GM12892 (cell line): ENCODE data around the gene ARL4C.
A peak's percentile ranks its signal among the peaks of the same experiment; 100 is the strongest.

Experiments
- DNase-seq: peaks from one replicate; pipeline ENCODE4 v3.0.0; 2011; ENCODE audit not compliant: insufficient read length
- FAIRE-seq: peaks from 2 replicates; lab custom pipeline; 2011; peaks lifted over from hg19 to GRCh38; lab: Jason Lieb, UNC
- POLR2A ChIP-seq: IDR thresholded peaks from 2 replicates; pipeline ENCODE4 v1.6.1; 2011; ENCODE audit warnings: low read depth, low read length, control low read depth
- POLR2AphosphoS5 ChIP-seq: IDR thresholded peaks from 2 replicates; pipeline ENCODE4 v1.6.1; 2011; ENCODE audit warnings: low read depth, low read length, control low read depth
- TAF1 ChIP-seq: IDR thresholded peaks from 2 replicates; pipeline ENCODE4 v1.6.1; 2011; ENCODE audit warnings: low read depth, mild to moderate bottlenecking, control low read depth, low read length, borderline replicate concordance

Gene ARL4C

GRCh38 chr2:234487356-234487755 lies 9.5 kb downstream of the ARL4C start:
- DNase-seq (no peak), FAIRE-seq (no peak)
- TF ChIP-seq POLR2A (no peak), POLR2AphosphoS5 (no peak)

DNA sequence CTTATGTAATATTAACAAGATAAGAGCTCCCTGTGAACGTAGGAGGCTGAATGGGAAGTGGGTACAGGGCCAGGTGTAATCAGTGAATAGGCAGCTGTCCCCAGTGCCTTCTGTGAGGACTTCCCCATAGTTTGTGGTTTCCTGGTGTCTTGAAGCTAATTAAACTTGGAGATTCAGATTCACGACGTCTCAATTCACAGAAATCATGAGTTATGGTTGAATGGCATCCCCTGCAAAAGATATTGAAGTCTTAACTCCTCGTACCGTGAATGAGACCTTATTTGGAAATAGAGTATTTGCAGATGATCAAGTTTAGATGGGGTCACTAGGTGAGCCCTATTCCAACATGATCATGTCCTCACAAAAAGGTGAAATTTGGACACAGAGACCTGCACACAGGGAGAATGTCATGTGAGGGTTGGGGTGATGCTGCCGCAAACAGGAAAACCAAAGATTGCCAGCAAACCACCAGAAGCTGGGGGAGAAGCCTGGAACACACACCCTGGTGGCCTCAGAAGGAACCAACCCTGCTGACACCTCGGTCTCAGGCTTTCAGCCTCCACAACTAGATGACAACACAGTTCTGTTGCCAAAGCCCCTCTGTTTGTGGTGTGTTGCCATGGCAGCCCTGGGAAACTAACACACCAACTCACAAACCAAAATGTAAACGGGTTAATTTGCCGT lies 13.2 kb downstream of the ARL4C start:
- FAIRE-seq (peak; percentile 79), DNase-seq (no peak)
- TF ChIP-seq TAF1 = no peak

DNA sequence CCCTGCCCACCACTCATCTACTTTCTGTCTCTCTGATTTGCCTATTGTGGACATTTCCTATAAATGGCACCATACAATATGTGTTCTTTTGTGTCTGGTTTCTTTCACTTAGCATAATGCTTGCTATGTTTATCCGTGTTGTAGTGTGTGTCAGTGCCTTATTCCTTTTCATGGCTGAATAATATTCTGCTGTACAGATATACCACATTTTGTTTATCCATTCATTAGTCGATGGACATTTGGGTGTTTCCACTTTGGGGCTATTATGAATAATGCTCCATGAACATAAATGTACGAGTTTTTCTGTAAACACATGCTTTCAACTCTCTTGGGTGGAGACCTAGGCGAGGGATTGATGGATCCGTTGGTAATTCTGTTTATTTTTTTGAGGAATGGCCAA lies 15.6 kb downstream of the ARL4C start:
- FAIRE-seq = no peak
- DNase-seq = no peak
- no peak for TF ChIP-seq POLR2A

DNA sequence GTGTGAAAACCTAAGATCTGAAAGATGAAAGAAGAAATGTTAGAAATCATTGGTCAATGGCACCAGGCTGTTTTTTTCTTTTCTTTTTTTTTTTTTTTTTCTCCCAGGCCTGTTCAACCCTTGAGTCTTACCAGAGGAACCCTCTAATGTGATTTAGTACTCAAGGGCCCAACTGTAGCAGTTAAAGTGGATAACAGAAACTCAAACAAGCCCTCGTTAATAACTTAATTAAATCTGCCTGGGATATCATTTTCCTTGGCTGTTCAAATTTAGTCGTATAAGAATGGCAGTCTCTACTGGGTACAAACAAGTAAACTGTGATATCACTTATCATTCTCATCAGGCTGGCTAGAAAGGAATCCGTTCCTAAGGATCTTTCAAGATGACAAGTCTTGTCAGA lies 16.5 kb downstream of the ARL4C start:
- DNase-seq = no peak
- no peak for FAIRE-seq
- TF ChIP-seq TAF1 (no peak), POLR2AphosphoS5 (no peak), POLR2A (no peak)

DNA sequence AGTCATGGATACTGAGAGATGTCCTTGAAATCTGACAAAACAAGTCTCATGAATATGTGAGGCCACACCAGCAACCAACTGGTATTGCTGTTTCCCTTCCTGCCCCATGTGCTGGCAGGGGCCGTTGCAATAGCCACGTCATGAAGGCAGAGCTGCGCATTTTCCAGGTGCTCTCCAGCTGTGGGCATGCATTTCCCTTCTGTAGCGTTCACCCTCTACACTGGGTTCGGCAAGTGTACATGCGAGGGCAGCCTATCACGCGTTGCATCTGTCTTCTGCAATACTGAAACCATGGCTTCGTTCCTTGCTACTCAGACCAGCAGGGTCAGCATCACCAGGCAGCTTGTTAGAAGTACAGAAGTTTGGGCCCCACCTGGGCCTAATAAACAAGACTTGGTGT lies 17.4 kb downstream of the ARL4C start:
- FAIRE-seq = no peak
- TF ChIP-seq POLR2A = no peak
- no peak for TF ChIP-seq POLR2AphosphoS5
- no peak for TF ChIP-seq TAF1

GRCh38 chr2:234478121-234478858 lies 18.6 kb downstream of the ARL4C start:
- TF ChIP-seq POLR2AphosphoS5 (no peak), TAF1 (no peak), POLR2A (no peak)
- FAIRE-seq = no peak
- no peak for DNase-seq

More for the DNA sequence above, 17.4 kb downstream of the ARL4C start:
- DNase-seq = no peak

- FAIRE-seq = no peak
- TF ChIP-seq POLR2A (no peak), TAF1 (no peak), POLR2AphosphoS5 (no peak)
These were observed 20.1 kb downstream of the ARL4C start for GRCh38 chr2:234476766-234477165.

DNA sequence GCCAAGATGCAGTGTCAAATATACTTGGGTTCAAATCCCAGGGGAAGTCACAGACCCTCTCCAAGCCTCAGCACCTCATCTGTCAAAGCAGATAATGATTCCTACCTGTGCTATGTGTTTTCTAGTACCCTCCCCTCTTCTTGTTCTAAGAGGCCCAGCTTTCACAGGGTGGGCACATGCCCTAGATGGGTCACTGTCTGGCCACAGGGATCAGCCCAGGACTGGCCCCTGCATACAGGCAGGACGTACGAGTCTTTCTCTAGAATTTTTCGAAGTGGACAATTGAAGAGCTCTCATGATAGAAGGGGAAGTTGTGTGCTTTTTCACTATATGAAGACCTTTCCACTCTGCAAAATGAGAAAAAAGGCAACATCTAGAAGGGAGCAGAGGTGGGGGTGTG lies 22.2 kb downstream of the ARL4C start:
- FAIRE-seq (no peak), DNase-seq (no peak)
- TF ChIP-seq POLR2A = no peak
- no peak for TF ChIP-seq TAF1
- no peak for TF ChIP-seq POLR2AphosphoS5

More at GRCh38 chr2:234476766-234477165, 20.1 kb downstream of the ARL4C start:
- no peak for DNase-seq

DNA sequence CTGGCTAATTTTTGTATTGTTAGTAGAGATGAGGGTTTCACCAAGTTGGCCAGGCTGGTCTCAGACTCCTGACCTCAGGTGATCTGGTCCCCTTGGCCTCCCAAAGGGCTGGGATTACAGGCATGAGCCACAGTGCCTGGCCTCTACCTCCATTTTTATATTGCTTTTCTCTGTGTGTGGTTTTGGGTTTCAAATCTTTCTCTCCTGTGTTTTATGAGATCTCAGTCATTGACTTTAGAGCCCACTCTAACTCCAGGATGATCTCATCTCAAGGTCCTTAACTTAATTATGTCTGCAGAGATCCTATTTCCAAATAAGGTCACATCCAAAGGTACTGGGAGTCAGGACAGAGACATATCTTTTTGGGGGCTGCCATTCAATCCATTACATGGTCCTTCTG lies 24.7 kb downstream of the ARL4C start:
- TF ChIP-seq TAF1 (no peak), POLR2A (no peak), POLR2AphosphoS5 (no peak)
- DNase-seq (no peak), FAIRE-seq (no peak)

DNA sequence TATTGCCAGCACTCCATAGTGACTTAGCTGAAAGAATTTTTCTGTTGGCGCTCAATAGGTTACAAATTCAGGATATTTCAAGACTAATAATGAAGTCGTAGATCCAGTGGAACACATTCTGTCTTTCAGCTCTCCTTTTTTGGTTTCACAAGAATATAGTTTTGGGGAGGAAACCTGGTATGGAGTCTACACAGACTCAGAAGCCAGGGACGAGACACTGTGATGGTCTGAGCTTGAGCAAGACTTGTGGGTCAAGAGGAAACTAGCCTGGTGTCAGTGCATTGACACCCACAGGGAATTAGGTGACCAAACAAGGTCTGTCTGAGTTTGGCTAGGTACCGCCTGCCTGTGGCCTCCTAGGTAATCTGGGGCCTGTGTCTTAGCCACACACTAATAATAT lies 26.9 kb downstream of the ARL4C start:
- FAIRE-seq = no peak
- TF ChIP-seq POLR2A (no peak), TAF1 (no peak), POLR2AphosphoS5 (no peak)
- DNase-seq = no peak

DNA sequence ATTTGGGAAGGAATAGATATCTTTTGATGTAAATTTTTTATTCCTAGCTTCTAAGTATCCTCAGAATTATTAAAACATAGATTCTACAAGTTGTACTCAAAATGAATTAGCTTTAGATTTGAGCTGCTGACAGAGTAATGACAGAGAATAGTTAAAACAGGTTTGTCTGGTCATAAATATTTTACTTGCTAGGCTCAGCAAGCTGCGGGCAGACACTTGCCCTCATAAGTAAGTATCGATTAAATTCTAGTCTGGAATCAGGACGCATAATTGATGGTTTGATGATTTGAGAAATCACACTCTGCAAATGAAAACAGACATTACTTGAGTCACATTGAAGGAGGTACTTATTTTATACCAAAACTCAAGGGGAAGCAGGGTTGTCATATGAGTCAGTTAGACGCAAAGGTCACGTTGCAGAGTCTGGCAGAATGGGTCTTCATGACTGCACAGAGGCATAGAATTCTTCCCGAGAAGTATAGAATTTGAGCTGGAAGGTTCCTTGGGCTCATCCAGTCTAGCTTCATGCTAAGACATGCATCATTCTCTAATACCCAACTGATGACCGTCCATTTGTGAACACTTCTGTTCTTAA lies 27.5 kb downstream of the ARL4C start:
- no peak for FAIRE-seq
- no peak for DNase-seq
- no peak for TF ChIP-seq POLR2A
- TF ChIP-seq POLR2AphosphoS5 = no peak
- no peak for TF ChIP-seq TAF1

DNA sequence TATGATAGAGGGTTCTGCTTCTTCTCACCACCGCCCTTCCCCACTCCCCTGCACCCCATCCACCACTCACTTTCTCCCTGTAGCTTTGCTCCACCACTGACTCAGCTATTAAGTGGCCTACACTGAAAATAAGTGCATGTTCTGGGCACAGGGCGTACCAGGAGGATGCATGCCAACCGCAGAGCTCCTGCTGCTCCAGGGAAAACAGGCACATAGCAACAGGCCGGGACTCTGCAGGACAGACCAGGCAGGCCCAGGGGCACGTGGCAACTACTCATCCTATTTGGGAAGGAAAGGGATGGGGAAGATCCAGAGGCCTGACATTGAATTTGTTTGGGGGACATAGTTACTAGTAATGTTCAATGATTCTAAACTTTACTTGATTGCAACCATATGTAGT lies 28.4 kb downstream of the ARL4C start:
- FAIRE-seq = no peak
- no peak for DNase-seq
- TF ChIP-seq POLR2A = no peak
- TF ChIP-seq POLR2AphosphoS5 = no peak
- TF ChIP-seq TAF1 = no peak
